HG03520 (cell line): ENCODE data around the gene BRD3OS.

Experiments used
- ATAC-seq: cut with Tn5 transposase; IDR thresholded peaks from one replicate; pipeline ENCODE4 v1.9.1; 2021; ENCODE audit warnings: mild to moderate bottlenecking, moderate library complexity; ENCODE audit not compliant: unreplicated experiment

The BRD3OS gene

DNA sequence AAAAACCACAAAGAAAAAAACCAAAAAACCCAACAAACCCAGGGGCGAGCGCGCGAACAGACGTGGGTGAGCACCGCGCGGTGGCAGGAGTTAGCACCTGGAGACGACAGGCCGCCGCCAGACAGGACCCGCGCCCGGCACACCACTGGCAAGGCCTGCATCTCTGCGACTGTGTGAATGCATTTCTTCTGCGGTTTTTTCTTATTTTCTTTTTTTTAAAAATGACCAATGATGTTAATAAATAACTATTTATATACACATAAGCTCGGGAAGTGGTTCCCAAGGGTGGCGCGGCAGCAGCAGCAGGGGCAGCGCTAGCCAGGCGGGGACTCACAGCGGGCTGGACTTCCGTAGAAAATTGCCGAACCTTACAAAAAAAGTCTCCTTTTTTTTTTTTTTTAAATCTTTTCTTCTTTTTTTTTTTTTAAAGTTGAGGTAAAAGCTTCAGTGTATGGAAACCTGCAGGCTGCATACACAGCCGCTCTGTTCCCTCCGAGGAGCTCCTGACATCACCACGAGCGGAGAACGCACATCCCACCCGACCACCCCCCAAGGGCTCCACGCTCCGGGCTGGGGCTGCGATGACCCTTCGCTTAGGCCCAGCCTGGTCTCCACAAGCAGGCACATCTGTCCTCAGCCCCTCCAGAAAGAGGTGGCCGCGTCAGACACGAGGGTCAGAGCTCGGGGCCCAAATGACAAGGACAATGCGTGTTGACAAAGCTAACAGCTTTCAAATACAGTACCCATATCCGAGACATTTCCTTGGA lies 7.4 kb downstream of the BRD3OS start:
- ATAC-seq = no peak

DNA sequence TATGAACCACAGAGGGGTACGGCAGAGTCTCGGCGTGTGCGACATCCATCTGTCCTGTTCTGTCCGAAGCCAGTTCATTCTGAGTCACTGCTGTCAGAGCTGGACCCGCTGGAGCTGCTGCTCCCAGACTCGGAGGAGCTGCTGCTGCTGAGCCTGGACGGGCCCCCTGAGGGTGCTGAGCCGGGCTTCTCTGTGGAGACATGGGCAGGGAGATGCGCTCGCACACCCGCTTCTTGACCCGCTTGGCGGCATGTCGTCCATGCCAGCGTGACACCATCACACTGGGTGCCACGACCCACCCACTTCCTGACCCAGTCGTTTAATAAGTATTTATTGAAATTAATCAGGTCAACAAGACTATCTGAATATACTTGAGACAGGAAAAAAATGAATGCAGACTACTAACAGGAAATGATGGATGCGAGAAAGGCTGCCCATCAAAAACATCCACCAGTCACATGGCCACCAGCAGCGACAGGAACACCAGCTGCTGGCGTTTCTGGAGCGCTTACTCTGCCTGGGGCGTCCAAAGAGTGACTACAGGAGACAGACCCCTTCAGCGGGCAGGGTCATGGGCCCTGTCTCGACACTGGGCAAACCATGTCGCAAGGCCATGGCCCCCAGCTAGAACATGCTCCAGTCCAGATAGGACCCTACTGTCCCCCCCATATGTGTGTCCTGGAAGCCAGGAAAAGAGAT lies 8.4 kb downstream of the BRD3OS start:
- ATAC-seq = no peak

DNA sequence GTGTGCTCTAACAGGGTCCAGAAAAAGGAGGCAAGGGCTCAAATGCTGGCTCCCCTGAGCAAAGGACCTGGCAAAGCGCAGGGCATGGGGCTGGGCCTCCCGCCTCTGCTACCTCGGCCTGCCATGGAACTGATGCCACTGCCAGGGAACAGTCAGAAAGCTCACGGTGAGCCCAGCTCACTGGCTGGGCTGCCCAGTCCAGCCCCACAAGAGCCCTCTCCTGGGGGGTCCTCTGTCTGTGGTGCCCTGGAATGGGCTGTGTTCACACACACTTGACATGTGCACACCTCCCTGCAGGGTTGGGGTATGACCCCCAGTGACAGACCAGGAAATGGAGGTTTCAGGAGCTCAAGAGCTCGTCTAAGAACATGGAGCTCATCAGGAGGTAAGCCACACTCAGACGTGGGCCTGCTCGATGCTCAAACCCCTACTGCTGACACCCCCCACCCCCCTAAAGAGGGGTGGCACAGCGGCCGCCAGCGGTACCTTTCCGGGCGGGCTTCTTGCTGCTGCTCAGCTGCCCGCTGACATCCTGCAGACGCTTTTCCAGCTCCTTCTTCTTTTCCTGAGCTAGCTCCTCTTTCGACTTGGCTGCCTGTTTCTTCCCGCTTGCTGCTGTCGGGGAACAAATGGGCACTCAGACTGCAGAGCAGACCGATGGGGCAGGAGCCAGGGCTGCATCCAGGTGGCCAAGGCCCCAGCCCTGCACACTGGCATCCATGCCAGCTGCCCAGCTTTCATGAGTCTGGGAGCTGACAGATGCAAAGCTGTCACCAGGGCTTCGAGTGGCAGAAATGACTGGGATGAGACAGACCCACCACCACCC lies 9.1 kb downstream of the BRD3OS start:
- ATAC-seq = no peak

DNA sequence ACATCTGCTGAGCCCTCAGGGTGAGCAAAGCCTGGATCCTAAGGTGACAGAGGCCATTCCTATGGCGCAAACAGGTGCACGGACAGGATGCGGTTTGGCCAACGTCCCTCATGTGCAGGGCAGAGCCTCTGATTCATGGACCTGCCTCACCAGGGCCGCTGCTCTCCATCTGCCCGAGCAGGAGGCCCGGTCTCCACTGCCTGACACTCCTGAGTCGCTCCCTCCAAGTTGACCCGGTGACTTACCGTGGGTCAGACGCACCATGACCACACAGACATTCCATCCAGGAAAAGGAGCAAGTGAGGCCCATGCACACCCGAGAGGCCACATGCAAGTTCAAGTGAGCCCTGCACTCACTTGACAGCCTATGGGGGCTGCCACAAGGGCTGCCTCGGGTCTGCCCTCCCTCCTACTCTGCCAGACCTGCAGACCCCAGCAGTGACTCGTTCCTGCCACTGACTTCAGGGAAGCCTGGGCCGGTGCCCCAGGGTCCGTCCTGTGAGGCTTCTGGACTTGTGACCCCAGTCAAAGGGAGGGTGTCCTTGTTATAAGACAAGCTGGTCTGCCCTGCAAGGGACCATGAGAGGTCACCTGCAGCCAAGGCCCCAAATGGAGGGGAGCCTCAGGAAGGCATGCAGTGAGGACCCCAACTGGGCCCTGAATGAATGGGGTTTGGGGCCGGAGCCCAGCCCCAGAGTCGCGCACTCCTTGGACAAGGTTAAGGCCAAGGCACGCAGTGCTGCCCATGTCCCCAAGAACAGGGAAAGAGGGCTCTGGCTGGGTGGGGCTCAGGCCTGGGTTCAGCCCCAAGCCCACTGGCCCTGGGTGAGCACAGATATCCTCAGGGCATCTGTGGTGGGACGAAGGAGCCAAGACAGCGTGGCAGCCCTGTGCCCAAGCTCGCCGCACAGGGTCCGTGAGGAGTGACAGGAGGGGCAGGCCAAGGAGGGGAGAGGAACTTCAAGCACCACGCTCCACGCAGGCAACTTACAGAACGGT lies 10.1 kb downstream of the BRD3OS start:
- ATAC-seq = no peak

DNA sequence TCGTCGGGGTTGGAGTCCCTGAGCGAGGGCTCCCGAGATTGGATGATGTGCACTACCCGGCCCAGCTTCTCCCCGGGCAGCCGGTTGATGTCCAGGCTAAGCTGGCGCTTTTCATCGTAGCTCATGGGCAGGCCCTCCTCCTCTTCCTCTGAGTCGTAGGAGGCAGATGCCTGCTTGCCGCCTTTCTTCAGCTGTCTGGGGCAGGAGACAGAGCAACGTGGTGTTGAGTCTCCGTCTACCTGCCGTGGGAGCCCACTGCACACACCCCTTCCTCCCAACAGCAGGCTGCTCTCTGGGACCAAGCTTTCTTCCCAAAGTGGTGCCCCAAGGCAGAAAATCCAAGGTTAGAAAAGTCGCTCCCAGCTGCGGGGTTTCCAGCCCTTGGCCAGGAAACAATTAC lies 10.8 kb downstream of the BRD3OS start:
- no peak for ATAC-seq

DNA sequence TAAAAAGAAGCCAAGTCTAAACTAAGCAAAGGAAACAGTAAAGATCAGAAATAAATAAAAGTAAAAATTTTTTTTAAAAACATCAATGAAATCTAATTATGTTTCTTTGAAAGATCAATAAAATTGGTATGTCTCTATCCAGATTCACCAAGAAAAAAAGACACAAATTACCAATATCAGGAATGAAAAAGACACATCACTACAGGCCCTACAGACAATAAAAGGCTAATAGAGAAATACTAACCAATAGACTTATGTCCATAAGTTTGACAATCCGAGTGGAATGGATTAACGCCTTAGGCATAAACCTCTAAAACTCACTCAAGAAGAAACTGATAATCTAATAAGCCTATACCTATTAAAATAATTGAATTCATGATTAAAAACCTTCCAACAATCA lies 12.4 kb downstream of the BRD3OS start:
- no peak for ATAC-seq

DNA sequence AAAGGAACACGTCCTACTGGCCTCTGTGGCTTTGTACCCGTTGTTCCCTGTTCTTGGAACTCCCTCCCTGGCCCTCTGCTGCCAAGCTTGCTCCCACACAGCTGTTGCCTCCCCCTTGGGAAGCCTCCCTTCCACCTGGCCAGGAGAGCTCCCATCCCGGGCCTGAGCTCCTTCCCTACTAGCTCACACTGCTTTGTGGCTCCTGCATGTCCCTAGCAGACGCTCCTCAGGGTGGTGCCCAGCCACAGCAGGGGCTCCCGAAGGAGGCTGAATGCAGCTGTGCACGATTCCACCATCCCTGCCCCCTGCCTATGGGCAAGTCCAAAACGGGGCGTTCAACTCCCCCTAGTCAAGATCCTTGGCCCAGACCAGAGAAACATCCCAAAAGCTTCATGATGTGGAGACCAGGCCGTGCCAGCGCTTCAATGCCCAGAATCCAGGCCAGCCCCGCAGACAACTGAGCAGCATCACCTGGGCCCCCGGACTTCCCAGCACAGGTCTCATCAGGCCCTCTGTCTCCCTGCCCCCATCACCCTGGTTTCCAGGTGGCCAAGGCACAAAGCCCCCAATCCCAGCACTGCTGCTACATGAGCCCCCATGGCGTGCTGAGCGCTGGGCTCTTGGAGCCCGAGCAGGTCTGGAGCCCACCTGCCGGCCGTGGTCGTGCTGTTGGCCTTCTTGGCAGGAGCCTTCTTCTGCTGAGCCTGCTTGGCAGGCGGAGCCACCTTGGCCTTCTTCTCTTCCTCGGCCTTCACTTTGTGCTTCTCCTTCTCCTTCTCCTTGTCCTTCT lies 14.3 kb downstream of the BRD3OS start:
- no peak for ATAC-seq

DNA sequence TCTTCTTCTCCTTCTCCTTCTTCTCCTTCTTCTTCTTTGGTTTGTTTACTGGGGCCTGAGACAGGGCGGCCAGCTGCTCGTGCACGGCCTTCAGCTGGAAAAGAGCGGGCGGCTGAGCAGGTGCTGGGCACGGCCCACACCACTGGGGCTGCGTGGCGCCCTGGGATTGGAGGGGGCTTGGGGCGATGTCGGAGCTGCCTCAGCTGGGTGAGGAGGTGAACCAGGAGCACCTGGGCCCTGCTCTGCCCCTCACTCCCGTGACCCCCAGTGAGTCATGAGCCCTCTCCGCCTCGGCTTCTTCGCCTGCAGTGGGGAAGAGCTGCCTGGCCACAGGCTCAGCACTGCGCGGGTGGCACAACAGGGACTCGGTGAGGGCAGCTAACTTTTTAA lies 14.9 kb downstream of the BRD3OS start:
- no peak for ATAC-seq

DNA sequence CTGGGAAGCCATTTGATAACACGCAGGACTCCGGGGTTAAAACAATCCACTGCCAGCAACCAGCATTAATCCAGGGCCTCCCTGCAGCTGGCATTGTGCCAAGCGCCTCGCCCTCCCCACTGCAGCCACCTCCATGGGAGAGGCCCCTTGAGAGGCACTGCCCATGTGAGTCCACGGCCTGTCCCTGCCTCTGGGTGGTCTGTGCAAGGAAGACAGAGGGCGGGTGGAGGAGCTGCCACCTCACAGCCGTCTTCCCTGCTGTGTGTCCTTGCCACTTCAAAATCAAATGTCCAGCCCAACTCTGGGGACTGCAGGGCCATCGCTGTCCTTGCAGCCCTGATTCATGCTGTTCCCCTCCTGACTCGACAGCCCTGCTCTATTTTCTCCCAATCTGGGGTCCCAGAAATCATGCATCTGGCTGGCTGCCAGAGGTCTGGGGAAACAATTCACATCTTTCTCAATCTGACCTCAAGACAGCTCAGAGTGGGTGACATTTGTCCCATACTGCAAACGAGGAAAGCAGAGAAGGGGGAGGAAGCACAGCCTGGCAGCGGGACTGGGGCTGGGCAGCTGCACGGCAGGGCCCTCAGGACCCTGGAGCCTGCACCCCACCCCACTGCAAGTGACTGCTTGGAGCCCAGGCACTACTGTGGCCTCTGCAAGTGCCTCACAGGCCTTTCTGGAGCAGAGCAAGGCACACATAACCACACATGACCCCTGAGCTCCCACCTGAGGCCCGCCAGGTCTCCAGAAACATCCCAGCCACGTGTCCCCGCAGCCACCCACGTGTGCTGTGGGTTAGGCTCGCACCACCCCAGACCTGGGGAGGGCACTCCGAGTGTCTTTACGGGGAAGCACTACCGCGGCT lies 15.7 kb downstream of the BRD3OS start:
- no peak for ATAC-seq

DNA sequence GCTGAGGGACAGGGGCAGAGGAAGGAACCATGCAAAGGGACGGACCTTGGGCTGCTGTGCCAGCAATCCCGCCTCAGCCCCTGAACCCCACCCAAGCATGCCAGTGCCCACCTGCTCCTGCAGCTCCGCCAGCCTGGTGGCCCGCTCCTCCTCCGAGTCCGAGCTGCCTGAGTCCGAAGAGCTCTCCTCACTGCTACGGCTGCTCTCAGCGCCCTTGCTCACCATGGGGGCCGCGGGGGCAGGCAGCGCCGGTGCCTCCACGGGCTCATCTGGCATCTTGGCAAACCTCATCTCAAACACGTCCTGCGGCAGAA lies 16.3 kb downstream of the BRD3OS start:
- no peak for ATAC-seq

DNA sequence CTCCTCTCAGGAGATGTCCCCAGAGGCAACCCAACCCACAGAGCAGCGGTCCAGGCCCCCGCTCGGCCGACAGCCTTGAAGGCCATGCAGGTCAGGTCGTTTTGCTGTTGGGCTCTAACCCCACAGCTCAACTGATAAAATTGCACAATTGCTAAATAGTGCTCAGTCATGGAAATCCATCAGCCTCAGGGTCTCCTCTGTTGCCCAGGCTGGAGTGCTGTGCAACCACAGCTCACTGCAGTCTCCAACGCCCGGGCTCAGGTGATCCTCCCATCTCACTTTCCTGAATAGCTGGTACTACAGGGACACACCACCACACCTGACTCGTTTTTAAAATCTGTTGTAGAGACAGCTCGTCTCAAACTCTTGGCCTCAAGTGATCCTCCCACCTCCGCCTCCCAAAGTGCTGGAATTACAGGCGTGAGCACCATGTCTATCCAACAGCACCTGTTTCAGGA lies 18.3 kb downstream of the BRD3OS start:
- no peak for ATAC-seq

DNA sequence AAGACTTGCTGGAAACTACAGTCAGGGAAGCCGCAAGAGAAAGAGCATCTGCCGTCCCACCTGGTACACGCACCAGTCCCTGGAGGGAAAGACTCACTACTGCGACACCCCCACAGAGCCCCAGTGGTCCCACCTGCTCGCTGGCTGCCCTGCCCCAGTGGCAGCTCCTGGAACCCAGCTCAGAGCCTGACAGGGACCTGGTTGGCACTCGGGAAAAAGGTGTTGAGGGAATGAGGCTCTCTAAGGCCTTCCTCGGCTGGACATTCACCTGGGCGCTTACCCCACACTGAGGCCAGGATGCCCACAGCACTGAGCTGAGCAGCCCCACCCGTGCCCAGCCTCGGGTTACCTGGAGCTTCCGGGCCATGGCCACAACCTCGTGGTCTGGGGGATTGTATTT lies 19.7 kb downstream of the BRD3OS start:
- ATAC-seq = no peak

DNA sequence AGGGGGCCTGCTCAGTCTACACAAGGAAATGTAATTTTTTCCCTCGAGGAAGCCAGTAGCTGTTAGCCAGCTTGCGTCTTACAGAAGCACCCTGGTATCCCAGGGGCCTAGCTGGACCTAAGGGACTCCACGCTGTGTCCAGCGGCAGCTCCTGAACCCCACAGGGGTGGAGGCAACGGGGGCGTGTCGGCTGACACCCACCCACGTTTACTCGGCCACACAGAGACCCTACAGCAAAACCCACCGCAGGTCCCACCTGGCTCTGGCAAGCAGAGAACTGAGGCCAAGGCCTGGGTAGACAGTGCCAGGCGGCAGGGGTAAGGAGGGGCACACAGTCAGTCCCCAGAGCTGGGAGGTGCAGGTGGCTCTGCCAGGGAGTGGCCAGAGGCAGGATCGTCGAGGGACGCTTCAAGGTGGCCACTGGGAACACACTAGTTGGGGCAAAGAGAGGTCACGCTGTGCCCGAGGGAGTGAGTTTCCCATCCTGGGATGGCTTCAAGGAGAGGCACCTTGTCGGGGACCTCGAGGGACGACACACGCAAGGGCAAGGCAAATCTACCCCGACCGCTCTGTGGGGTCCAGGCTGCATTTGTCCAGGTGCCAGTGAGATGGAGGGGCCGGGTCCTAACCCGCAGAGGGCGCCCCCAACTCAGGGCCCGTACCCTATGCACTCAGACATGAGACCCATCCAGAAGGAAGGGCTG lies 20.7 kb downstream of the BRD3OS start:
- ATAC-seq = no peak

DNA sequence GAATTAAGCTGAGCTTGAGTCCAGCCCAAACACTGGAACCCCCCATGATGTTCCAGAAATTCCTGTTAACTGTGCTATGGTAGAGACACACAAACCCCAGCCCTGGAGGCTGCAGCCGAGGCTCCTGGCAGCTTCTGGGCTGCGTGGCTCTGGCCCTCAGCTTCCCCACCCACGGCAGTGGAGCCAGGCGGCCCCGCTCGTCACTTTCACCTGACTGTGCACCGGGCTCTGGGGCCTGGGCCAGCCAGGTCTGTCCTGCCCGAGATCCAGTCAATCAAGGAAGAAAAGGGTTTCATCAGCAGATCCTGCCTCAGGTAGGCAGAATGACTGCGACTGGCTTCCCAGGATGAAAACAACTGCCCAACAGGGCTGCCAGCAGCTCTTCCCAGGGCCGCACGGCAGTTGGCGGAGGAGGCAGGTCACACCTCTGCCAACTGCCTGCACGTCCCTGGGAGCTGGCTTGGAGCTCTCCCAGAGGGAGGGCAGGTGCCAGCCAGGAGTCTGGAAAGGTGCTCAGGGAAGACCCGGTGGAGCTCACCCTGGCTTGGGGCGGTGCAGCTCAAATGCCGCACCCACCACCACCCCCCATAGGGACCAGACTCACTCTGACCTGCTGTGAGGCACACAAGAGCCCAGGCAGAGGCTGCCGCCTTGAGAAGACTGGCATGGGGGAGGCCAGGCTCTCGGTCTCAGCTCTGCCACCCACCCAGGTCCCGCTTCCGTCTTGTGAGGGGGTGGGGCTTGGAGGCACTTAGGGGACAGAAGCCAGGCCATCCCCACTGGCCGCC lies 21.8 kb downstream of the BRD3OS start:
- ATAC-seq = no peak

DNA sequence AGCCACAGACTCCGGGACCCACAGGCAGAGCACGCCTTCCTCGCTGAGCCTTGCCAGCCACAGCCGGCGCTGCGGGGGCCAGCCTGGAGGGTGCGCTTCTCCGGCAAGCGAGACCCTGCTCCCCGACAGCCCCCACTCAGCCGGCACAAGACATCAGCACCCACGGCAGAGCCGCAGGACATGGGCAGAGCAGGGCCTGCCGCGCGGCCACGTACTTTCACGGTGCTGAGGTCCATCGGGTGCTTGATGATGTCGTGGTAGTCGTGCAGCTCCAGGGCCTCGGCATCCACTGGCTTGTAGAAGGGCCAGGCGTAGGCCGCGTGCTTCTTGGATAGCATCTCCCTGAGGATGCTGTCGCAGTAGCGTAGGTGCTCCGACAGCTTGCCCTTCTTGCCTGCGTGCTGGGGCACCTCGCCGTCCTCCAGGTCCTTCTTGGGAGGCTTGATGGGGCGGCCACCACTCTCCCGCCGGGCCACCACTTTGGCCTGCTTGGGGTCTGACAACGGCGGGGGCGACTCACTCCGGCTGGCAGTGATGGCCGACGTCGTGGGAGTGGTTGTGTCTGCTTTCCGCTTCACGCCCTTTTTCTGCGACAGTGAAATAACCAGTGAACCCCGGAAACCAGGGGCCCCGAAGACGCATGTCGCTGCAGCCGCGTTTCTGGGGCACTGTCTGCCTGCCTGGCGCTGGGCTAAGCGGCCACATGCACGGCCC lies 22.7 kb downstream of the BRD3OS start:
- no peak for ATAC-seq

DNA sequence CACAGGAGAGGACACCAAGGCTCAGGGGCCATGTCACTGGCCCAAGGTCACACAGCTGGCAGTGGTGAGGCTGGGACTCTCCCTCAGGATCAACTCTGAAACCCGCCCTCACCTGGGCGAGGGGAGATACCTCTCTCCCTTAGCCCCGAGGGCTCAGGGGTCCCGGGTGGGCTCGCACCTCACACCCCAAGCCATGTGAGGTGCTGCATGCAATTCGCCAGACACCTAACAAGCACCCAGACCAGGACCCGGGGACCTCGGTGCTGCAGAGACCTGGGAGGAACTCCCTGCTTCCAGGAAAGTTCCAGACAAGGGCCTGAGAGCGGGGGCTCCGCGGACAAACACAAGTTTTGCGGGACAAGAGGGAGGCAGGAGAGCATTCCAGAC lies 23.3 kb downstream of the BRD3OS start:
- no peak for ATAC-seq

DNA sequence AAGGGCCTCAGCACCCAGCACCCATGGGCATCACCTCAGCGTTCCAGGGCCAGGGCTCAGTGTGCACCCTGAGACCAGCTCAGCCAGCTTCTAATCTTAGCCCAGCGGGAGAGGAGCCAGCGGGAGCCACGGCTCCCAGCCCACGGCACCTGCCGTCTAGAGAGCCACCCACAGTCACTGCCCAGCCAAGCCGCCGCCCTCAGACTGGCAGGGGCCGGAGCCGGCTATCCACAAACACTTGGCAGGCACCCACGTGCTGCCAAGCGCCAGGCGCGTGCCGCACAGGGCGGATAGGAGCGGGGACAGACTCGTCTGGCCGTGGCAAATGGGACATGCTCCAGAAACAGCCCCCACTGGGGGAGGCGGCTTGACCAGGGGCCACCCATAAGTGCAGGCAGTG lies 24.0 kb downstream of the BRD3OS start:
- no peak for ATAC-seq
